SK-N-SH treated with all-trans-retinoic acid at 6 μM for 48 hours (cell line): ENCODE results near the gene KLHDC4.

Experiments
- ATAC-seq: fragments of 200-7000 bp; cut with Tn5 transposase; 3 replicates; pipeline ENCODE4 v1.9.1; 2020; ENCODE audit warnings: mild to moderate bottlenecking, moderate library complexity
- ARNTL ChIP-seq: fragments of 450-650 bp; formaldehyde crosslinking; IDR thresholded peaks from 2 replicates; pipeline ENCODE4 v1.5.0; 2020; ENCODE audit warnings: low read depth, mild to moderate bottlenecking, moderate library complexity, borderline replicate concordance
- BACH2 ChIP-seq: fragments of 250-450 bp; sonication (Bioruptor Pico); IDR thresholded peaks from 2 replicates; pipeline ENCODE4 v1.9.0; 2021; ENCODE audit warnings: mild to moderate bottlenecking, borderline replicate concordance
- CREB5 ChIP-seq: fragments of 250-450 bp; sonication (Bioruptor Pico); IDR thresholded peaks from 2 replicates; pipeline ENCODE4 v1.5.1; 2020; ENCODE audit warnings: low read depth, mild to moderate bottlenecking, moderate library complexity
- CSDC2 ChIP-seq: fragments of 250-450 bp; sonication (Bioruptor Pico); IDR thresholded peaks from 2 replicates; pipeline ENCODE4 v1.5.0; 2020; ENCODE audit warnings: mild to moderate bottlenecking, moderate library complexity
- CSRNP3 ChIP-seq: fragments of 250-450 bp; sonication (Bioruptor Pico); IDR thresholded peaks from 2 replicates; pipeline ENCODE4 v1.5.1; 2021; ENCODE audit warnings: mild to moderate bottlenecking, moderate library complexity
- ESRRG ChIP-seq: fragments of 250-450 bp; sonication (Bioruptor Pico); IDR thresholded peaks from 2 replicates; pipeline ENCODE4 v1.6.1; 2021; ENCODE audit warnings: mild to moderate bottlenecking
- GLIS3 ChIP-seq: fragments of 250-450 bp; sonication (Bioruptor Pico); IDR thresholded peaks from 2 replicates; pipeline ENCODE4 v1.5.0; 2020; ENCODE audit warnings: mild to moderate bottlenecking, moderate library complexity
- ISL1 ChIP-seq: fragments of 250-450 bp; sonication (Bioruptor Pico); IDR thresholded peaks from 2 replicates; pipeline ENCODE4 v2.1.2; 2022; ENCODE audit warnings: mild to moderate bottlenecking, moderate library complexity
- OSR1 ChIP-seq: fragments of 250-450 bp; sonication (Bioruptor Pico); IDR thresholded peaks from 2 replicates; pipeline ENCODE4 v1.8.0; 2022; ENCODE audit warnings: moderate library complexity, mild to moderate bottlenecking, inconsistent platforms
- PATZ1 ChIP-seq: fragments of 250-450 bp; sonication (Bioruptor Pico); IDR thresholded peaks from 2 replicates; pipeline ENCODE4 v1.8.0; 2020; ENCODE audit warnings: mild to moderate bottlenecking, moderate library complexity, borderline replicate concordance
- POU6F1 ChIP-seq: fragments of 250-450 bp; sonication (Bioruptor Pico); IDR thresholded peaks from 2 replicates; pipeline ENCODE4 v1.8.0; 2021; ENCODE audit warnings: low read depth, mild to moderate bottlenecking, moderate library complexity, borderline replicate concordance
- RARB ChIP-seq: fragments of 250-450 bp; sonication (Bioruptor Pico); IDR thresholded peaks from 2 replicates; pipeline ENCODE4 v1.8.0; 2021; ENCODE audit warnings: mild to moderate bottlenecking, moderate library complexity
- SNAI2 ChIP-seq: fragments of 250-450 bp; sonication (Bioruptor Pico); IDR thresholded peaks from 2 replicates; pipeline ENCODE4 v1.5.0; 2020; ENCODE audit warnings: mild to moderate bottlenecking, moderate library complexity
- TCF4 ChIP-seq: fragments of 250-450 bp; sonication (Bioruptor Pico); IDR thresholded peaks from 2 replicates; pipeline ENCODE4 v1.8.0; 2021; ENCODE audit warnings: mild to moderate bottlenecking, moderate library complexity, borderline replicate concordance
- TOX ChIP-seq: fragments of 250-450 bp; sonication (Bioruptor Pico); IDR thresholded peaks from 2 replicates; pipeline ENCODE4 v1.8.0; 2021; ENCODE audit warnings: mild to moderate bottlenecking, moderate library complexity, borderline replicate concordance
- ZC3H10 ChIP-seq: fragments of 250-450 bp; sonication (Bioruptor Pico); IDR thresholded peaks from 2 replicates; pipeline ENCODE4 v1.5.1; 2021; ENCODE audit warnings: mild to moderate bottlenecking, moderate library complexity
- ZFP3 ChIP-seq: fragments of 250-450 bp; sonication (Bioruptor Pico); IDR thresholded peaks from 2 replicates; pipeline ENCODE4 v1.5.0; 2020; ENCODE audit warnings: mild to moderate bottlenecking, moderate library complexity
- ZFP30 ChIP-seq: fragments of 450-650 bp; formaldehyde crosslinking; IDR thresholded peaks from 2 replicates; pipeline ENCODE4 v1.5.0; 2022; ENCODE audit warnings: mild to moderate bottlenecking, moderate library complexity
- ZNF565 ChIP-seq: fragments of 450-650 bp; formaldehyde crosslinking; conservative IDR thresholded peaks from 2 replicates; pipeline ENCODE4 v1.5.0; 2020; ENCODE audit warnings: low read depth, mild to moderate bottlenecking, moderate library complexity
- ZNF70 ChIP-seq: fragments of 450-650 bp; formaldehyde crosslinking; IDR thresholded peaks from 2 replicates; pipeline ENCODE4 v1.5.0; 2020; ENCODE audit warnings: mild to moderate bottlenecking, moderate library complexity
- ZNF8 ChIP-seq: fragments of 450-650 bp; formaldehyde crosslinking; IDR thresholded peaks from 2 replicates; pipeline ENCODE4 v1.5.0; 2020; ENCODE audit warnings: mild to moderate bottlenecking, moderate library complexity

The KLHDC4 gene

GRCh38 chr16:87667946-87668345, 97.8 kb downstream of the KLHDC4 start:
- ATAC-seq, result no peak
- TF ChIP-seq GLIS3, result no peak

- no peak for TF ChIP-seq PATZ1 (CRISPR knock-in tag)
- TF ChIP-seq ZNF8 (CRISPR knock-in tag), result no peak
- no peak for TF ChIP-seq GLIS3
- TF ChIP-seq OSR1 (CRISPR knock-in tag), result no peak
- TF ChIP-seq CREB5 (CRISPR knock-in tag), result no peak
- TF ChIP-seq POU6F1, result no peak
- TF ChIP-seq ZC3H10 (CRISPR knock-in tag), result no peak
- TF ChIP-seq ZNF565 (CRISPR knock-in tag), result no peak
- no peak for TF ChIP-seq ISL1
- TF ChIP-seq ZFP30 (CRISPR knock-in tag), result no peak
- no peak for TF ChIP-seq ZFP3 (CRISPR knock-in tag)
- TF ChIP-seq ARNTL (CRISPR knock-in tag), result no peak
- TF ChIP-seq ZNF70 (CRISPR knock-in tag), result no peak
- TF ChIP-seq RARB, result no peak
- TF ChIP-seq, all 23 proteins: peak for 0
- no peak for ATAC-seq
Measured at GRCh38 chr16:87667443-87667842, 98.3 kb downstream of the KLHDC4 start.

- TF ChIP-seq ZC3H10 (CRISPR knock-in tag) (no peak), ESRRG (CRISPR knock-in tag) (no peak), ARNTL (CRISPR knock-in tag) (no peak), CSDC2 (CRISPR knock-in tag) (no peak), CSRNP3 (CRISPR knock-in tag) (no peak), ZNF70 (CRISPR knock-in tag) (no peak), SNAI2 (no peak), ZFP30 (CRISPR knock-in tag) (no peak), ISL1 (no peak), BACH2 (CRISPR knock-in tag) (no peak), ZNF565 (CRISPR knock-in tag) (no peak), POU6F1 (no peak), OSR1 (CRISPR knock-in tag) (no peak), RARB (no peak), CREB5 (CRISPR knock-in tag) (no peak), TOX (CRISPR knock-in tag) (no peak), TCF4 (no peak), GLIS3 (no peak), ZFP3 (CRISPR knock-in tag) (no peak)
- ATAC-seq, result no peak
Measured at GRCh38 chr16:87666919-87667318, 98.9 kb downstream of the KLHDC4 start.
